ENCODE results near the gene MRPL58. TPM values are rescaled to one million over a fixed set of nuclear protein-coding genes. Genes with fewer than 3 reads are reported as not detected.
A peak's percentile ranks its signal among the peaks of the same experiment; 100 is the strongest.

Gene MRPL58
- total and polyA plus RNA-seq, 2 of the 8 experiments (the other 6 are each of a cell fraction or from before 2014, with no cell fraction given), result 43.6 to 49.1 TPM

- TF ChIP-seq POLR2AphosphoS5 (IDR thresholded peaks at IDR 0.05; ENCODE audit: low read depth, low read length), result peak; percentile 60; the same call in 1 of the 2 replicates
- TF ChIP-seq EZH2 (IDR thresholded peaks at IDR 0.05; ENCODE audit: low read depth, low read length, severe bottlenecking), result no peak
- TF ChIP-seq SIN3A (conservative IDR thresholded peaks at IDR 0.05 in 1 of 2, IDR thresholded peaks at IDR 0.05 in 1 of 2; ENCODE audit: low read depth in 1 of 2, low read length in 2 of 2), result peak; percentile 12 to 79; a peak in 3 of 4 replicates
- TF ChIP-seq EP300 (IDR thresholded peaks at IDR 0.05; ENCODE audit: borderline replicate concordance in 1 of 2, low read depth in 2 of 2, low read length in 2 of 2), result no peak
- TF ChIP-seq, protein P1, sequence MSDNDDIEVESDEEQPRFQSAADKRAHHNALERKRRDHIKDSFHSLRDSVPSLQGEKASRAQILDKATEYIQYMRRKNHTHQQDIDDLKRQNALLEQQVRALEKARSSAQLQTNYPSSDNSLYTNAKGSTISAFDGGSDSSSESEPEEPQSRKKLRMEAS (IDR thresholded peaks at IDR 0.05), result peak; percentile 91
- TF ChIP-seq, protein P2, sequence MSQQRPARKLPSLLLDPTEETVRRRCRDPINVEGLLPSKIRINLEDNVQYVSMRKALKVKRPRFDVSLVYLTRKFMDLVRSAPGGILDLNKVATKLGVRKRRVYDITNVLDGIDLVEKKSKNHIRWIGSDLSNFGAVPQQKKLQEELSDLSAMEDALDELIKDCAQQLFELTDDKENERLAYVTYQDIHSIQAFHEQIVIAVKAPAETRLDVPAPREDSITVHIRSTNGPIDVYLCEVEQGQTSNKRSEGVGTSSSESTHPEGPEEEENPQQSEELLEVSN (IDR thresholded peaks at IDR 0.05), result peak; percentile 78
- no peak for TF ChIP-seq ZNF274 (IDR thresholded peaks at IDR 0.05; ENCODE audit: borderline replicate concordance, extremely low read depth, low read length)
- no peak for TF ChIP-seq TAF1 (IDR thresholded peaks at IDR 0.05; ENCODE audit: low read depth, low read length)
- TF ChIP-seq ASH2L (IDR thresholded peaks at IDR 0.05; ENCODE audit: low read length), result peak; percentile 100
- peak; percentile 60 for TF ChIP-seq PHF8 (conservative IDR thresholded peaks at IDR 0.05; ENCODE audit: low read depth, low read length)
- peak; percentile 99 for TF ChIP-seq TBP (IDR thresholded peaks at IDR 0.05; ENCODE audit: low read depth, low read length)
- TF ChIP-seq ATF3 (IDR thresholded peaks at IDR 0.05; ENCODE audit: insufficient read depth, low read depth, low read length), result no peak
- no peak for TF ChIP-seq BACH1 (IDR thresholded peaks at IDR 0.05; ENCODE audit: low read length)
- TF ChIP-seq BRCA1 (IDR thresholded peaks at IDR 0.05; ENCODE audit: low read depth, low read length), result no peak; the same call in 1 of the 2 replicates
- TF ChIP-seq TCF12 (IDR thresholded peaks at IDR 0.05; ENCODE audit: low read depth, low read length), result no peak
- no peak for TF ChIP-seq HDAC2 (IDR thresholded peaks at IDR 0.05; ENCODE audit: borderline replicate concordance in 1 of 2, low read depth in 2 of 2, low read length in 2 of 2)
- no peak for TF ChIP-seq SP2 (IDR thresholded peaks at IDR 0.05; ENCODE audit: low read length)
- TF ChIP-seq KDM1A (IDR thresholded peaks at IDR 0.05; ENCODE audit: borderline replicate concordance, low read length), result no peak
- no peak for TF ChIP-seq CTBP2 (IDR thresholded peaks at IDR 0.05; ENCODE audit: borderline replicate concordance, insufficient read depth, insufficient read length, low read length)
- peak; percentile 33; the same call in 1 of the 2 replicates for TF ChIP-seq NRF1 (IDR thresholded peaks at IDR 0.05; ENCODE audit: low read depth, low read length)
- TF ChIP-seq HDAC6 (IDR thresholded peaks at IDR 0.05; ENCODE audit: low read depth, low read length), result no peak
- TF ChIP-seq SP4 (IDR thresholded peaks at IDR 0.05; ENCODE audit: low read length), result peak; percentile 68; the same call in 1 of the 2 replicates
- TF ChIP-seq JUN (IDR thresholded peaks at IDR 0.05; ENCODE audit: low read depth, low read length), result no peak
Observed at GRCh38 chr17:75034236-75034908, 21.9 kb downstream of the MRPL58 start (continued).
